ENCODE data around the gene CELF2.

CELF2 gene

DNA sequence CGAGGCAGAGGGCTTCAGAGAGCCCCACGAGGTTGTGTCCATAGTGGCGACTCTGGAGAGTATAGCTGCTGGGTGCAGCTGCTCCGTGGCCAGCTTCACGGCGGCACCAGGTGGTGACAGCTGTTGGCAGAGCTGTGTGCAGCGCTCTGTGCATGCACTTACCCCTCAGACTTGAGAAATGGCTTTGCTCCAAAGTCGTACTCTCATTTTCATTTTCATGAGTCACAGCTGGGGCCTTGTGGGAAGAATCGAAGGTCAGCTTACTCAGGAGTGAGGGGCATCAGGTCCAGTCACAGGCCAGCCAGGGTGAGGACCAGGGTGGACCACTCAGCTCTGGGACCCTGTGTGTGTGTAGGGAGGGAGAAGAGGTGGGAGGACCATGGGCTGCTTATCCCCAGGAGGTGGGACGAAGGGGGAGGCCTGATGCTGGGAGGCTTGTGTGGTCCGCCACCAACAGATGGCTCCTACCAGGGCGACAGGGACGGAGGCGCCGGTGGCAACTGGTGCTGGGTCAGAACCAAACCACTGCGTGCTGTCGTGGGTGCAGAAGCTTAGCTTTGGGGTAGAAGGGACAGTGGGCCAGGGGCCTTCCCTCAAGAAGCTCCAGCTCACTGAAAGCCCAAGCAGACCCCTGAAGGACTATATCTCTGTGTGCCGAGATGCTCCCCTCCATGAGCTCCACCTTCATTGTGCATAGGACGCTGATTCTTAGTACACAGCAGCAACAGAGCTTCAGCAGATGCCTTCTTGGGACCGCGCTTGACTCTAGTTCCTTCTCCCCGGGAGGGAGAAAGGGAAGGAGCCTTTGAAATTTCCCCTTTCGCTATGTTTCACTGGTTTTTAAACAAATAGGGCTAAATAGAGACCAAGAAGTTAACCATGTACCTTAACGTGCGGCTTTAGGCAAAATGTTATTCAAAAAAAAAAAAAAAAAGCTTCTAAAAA lies 225.0 kb downstream of the CELF2 start:
- H3K9me3 ChIP-seq (ENCODE audit: control insufficient read depth in 5 of 5, low read length in 5 of 5): no peaks in the 10 kb centered on the region
- peaks cover 0 to 31% (median 8%) of the 10 kb centered on the region in 5 donors for H3K4me1 ChIP-seq (ENCODE audit: control insufficient read depth in 5 of 5, insufficient read depth in 5 of 5, low read length in 5 of 5)
- H3K27me3 ChIP-seq (ENCODE audit: control insufficient read depth in 5 of 5, insufficient read depth in 4 of 5, low read length in 5 of 5): no peaks in the 10 kb centered on the region
- H3K36me3 ChIP-seq (ENCODE audit: control insufficient read depth in 5 of 5, insufficient read depth in 5 of 5, low read length in 5 of 5): peaks cover 0 to 18% (median 6%) of the 10 kb centered on the region in 5 donors
- H3K9ac ChIP-seq (ENCODE audit: low read length in 5 of 5): no peak overlapping the region
- H3K4me3 ChIP-seq (ENCODE audit: low read depth in 1 of 5, low read length in 5 of 5): no peak overlapping the region
- no peak overlapping the region for H3K27ac ChIP-seq (ENCODE audit: low read depth, low read length)

DNA sequence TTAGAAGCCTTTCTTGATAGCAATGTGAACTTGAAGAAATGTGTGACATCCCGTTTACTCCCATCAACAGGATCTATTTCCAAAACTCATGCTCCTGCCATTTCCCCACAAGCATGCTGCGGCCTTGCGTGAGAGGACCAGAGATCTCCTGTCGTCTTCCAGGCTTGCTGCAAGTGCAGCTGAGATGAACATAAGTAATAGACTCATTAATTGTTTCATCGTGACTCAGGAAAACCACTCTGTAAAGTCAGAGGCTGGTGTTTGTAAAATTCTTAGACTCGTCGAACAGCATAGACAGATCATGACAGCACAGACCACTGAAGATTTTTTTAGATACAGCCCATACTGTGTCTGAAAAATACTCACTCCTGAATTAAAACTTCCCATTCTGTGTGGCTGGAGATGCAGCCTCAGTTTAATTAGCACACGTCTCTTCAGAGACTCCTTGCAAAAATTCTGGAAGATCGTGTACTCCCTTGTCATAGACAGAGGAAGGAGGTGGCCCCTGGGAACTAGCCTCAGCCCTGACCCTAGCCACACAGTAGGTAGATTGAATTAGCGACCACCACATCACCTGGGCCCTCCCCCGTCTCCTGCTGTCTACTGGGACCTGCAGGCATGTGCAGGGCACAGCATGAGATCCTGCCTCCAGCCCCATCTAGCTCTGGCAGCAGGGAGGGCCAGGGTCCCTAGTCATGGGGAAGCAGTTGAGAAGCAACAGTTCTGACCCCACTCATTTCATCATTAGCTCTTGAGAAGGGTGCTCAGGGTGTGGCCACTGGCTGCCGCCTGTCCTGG lies 226.0 kb downstream of the CELF2 start:
- H3K9ac ChIP-seq (ENCODE audit: low read length in 5 of 5): no peak overlapping the region
- H3K27me3 ChIP-seq (ENCODE audit: control insufficient read depth in 5 of 5, insufficient read depth in 4 of 5, low read length in 5 of 5): no peaks in the 10 kb centered on the region
- H3K27ac ChIP-seq (ENCODE audit: low read depth, low read length): no peak overlapping the region
- no peak overlapping the region for H3K4me3 ChIP-seq (ENCODE audit: low read depth in 1 of 5, low read length in 5 of 5)
- H3K9me3 ChIP-seq (ENCODE audit: control insufficient read depth in 5 of 5, low read length in 5 of 5): no peaks in the 10 kb centered on the region
- peaks cover 0 to 18% (median 6%) of the 10 kb centered on the region in 5 donors for H3K36me3 ChIP-seq (ENCODE audit: control insufficient read depth in 5 of 5, insufficient read depth in 5 of 5, low read length in 5 of 5)
- peaks cover 0 to 31% (median 8%) of the 10 kb centered on the region in 5 donors for H3K4me1 ChIP-seq (ENCODE audit: control insufficient read depth in 5 of 5, insufficient read depth in 5 of 5, low read length in 5 of 5)

DNA sequence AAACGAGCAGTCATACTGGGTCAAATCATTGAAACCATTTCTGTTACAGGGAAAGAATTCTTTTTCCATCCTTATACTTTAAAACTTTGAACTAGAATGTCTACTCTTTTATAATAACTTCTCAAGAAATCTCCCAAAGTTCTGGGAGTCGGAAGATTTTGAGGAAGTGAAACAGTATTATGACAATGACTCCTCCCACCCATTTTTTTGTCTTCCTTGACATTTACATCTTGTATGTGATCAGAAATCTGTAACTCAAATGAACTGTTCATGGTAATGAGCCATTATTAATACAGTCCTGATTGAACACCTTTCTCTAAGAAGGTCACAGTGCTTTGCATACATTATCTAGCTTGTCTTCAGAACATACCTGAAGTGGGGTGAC lies 227.4 kb downstream of the CELF2 start:
- no peak overlapping the region for H3K27ac ChIP-seq (ENCODE audit: low read depth, low read length)

DNA sequence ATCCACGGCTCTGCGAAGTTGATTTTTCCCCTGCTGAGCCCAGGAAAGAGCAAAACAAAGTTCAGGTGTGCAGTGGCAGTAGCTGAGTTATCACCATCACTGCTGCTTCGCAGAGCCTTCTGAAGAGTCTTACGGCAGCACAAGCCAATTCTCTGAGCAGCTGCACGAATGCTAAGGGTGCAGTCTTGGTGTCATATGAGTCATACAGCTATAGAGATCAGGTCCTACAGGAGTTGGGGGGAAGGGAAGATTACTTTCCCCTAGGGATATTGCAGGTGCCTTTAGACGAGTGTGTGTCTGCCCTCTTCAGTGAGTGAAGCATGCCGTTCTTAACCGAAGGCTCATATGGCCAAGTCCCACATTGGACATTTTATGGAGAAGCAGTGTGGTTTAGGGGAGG lies 227.8 kb downstream of the CELF2 start:
- H3K9ac ChIP-seq (ENCODE audit: low read length in 5 of 5): no peak overlapping the region
- no peak overlapping the region for H3K4me3 ChIP-seq (ENCODE audit: low read depth in 1 of 5, low read length in 5 of 5)
- H3K27me3 ChIP-seq (ENCODE audit: control insufficient read depth in 5 of 5, insufficient read depth in 4 of 5, low read length in 5 of 5): no peaks in the 10 kb centered on the region
- H3K9me3 ChIP-seq (ENCODE audit: control insufficient read depth in 5 of 5, low read length in 5 of 5): no peaks in the 10 kb centered on the region
- peaks cover 2 to 40% (median 11%) of the 10 kb centered on the region in 5 donors for H3K4me1 ChIP-seq (ENCODE audit: control insufficient read depth in 5 of 5, insufficient read depth in 5 of 5, low read length in 5 of 5)
- no peak overlapping the region for H3K27ac ChIP-seq (ENCODE audit: low read depth, low read length)
- peaks cover 0 to 21% (median 8%) of the 10 kb centered on the region in 5 donors for H3K36me3 ChIP-seq (ENCODE audit: control insufficient read depth in 5 of 5, insufficient read depth in 5 of 5, low read length in 5 of 5)

More for the DNA sequence above, 227.4 kb downstream of the CELF2 start:
- H3K9ac ChIP-seq (ENCODE audit: low read length in 5 of 5): no peak overlapping the region
- H3K4me1 ChIP-seq (ENCODE audit: control insufficient read depth in 5 of 5, insufficient read depth in 5 of 5, low read length in 5 of 5): peaks cover 2 to 40% (median 11%) of the 10 kb centered on the region in 5 donors
- no peaks in the 10 kb centered on the region for H3K9me3 ChIP-seq (ENCODE audit: control insufficient read depth in 5 of 5, low read length in 5 of 5)
- no peaks in the 10 kb centered on the region for H3K27me3 ChIP-seq (ENCODE audit: control insufficient read depth in 5 of 5, insufficient read depth in 4 of 5, low read length in 5 of 5)
- peaks cover 0 to 18% (median 6%) of the 10 kb centered on the region in 5 donors for H3K36me3 ChIP-seq (ENCODE audit: control insufficient read depth in 5 of 5, insufficient read depth in 5 of 5, low read length in 5 of 5)
- no peak overlapping the region for H3K4me3 ChIP-seq (ENCODE audit: low read depth in 1 of 5, low read length in 5 of 5)

DNA sequence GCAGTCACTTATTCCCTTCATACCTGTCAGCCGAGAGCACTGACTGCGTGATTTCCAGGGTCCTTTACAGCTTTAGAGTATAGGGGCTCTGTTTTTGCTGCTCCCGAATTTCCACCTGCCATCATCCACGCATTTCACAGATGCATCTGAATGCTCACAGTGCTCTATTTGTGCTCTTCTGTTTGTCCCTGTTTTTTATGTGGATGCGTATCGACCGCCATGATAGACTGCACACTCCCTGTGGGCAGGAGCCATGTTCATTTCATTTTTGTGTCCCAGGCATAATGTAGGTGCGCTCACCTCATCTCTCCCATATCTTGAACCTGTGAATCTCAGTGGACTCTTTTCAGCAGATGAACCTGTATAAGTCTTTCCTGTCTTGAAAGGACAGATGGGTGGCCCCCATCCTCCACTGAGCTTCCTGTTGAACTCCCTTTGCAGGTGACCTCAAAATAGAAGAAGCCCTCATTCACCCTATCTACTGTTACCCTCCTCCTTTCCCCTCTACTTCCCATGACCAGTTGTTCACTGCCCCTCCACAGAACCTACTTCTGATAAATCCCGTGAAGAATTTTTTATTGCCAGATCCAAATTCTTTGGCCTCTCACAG lies 228.4 kb downstream of the CELF2 start:
- Histone ChIP-seq H3K27me3 (ENCODE audit: control insufficient read depth in 5 of 5, insufficient read depth in 4 of 5, low read length in 5 of 5) (no peaks in the 10 kb centered on the region), H3K9me3 (ENCODE audit: control insufficient read depth in 5 of 5, low read length in 5 of 5) (no peaks in the 10 kb centered on the region), H3K4me3 (ENCODE audit: low read depth in 1 of 5, low read length in 5 of 5) (no peak overlapping the region), H3K9ac (ENCODE audit: low read length in 5 of 5) (no peak overlapping the region), H3K27ac (ENCODE audit: low read depth, low read length) (no peak overlapping the region), H3K36me3 (ENCODE audit: control insufficient read depth in 5 of 5, insufficient read depth in 5 of 5, low read length in 5 of 5) (peaks cover 0 to 27% (median 13%) of the 10 kb centered on the region in 5 donors), H3K4me1 (ENCODE audit: control insufficient read depth in 5 of 5, insufficient read depth in 5 of 5, low read length in 5 of 5) (peaks cover 2 to 40% (median 11%) of the 10 kb centered on the region in 5 donors)

DNA sequence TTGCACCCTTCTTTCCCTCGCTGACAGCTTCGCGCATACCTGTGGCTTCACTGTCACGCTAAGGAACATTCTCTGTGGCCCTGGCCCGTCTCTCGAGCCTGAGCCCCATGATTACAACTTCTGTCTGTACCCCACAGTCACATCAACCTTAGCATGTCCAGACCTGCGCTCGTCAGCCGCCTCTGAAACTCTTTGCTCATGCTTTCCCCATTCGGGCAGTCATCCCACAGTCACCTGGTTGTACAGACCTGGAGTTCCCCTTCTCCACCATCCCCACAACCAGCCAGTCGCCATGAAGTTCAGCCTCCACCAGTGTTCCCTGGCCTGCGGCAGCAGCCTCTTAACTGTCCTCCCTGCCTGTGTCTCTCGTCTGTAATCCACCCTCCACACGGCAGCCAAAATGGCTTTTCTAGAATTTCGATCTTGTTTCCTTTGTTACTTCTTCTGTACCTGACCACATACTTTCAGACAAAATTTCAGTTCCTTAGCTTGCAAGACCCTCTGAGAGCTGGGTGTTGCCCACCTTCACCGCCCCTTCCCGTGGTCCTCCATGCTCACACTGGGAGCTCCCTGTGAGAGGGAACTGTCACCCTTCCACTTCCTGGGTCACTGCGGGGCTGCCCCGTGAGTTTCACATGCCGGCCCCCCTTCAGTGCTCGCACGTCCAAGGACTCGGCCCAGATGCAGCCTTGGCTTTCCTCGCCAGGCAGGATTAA lies 229.2 kb downstream of the CELF2 start:
- no peak overlapping the region for H3K4me3 ChIP-seq (ENCODE audit: low read depth in 1 of 5, low read length in 5 of 5)
- H3K9me3 ChIP-seq (ENCODE audit: control insufficient read depth in 5 of 5, low read length in 5 of 5): no peaks in the 10 kb centered on the region
- no peak overlapping the region for H3K9ac ChIP-seq (ENCODE audit: low read length in 5 of 5)
- peaks cover 0 to 33% (median 20%) of the 10 kb centered on the region in 5 donors for H3K36me3 ChIP-seq (ENCODE audit: control insufficient read depth in 5 of 5, insufficient read depth in 5 of 5, low read length in 5 of 5)
- H3K27me3 ChIP-seq (ENCODE audit: control insufficient read depth in 5 of 5, insufficient read depth in 4 of 5, low read length in 5 of 5): no peaks in the 10 kb centered on the region
- H3K27ac ChIP-seq (ENCODE audit: low read depth, low read length): no peak overlapping the region
- H3K4me1 ChIP-seq (ENCODE audit: control insufficient read depth in 5 of 5, insufficient read depth in 5 of 5, low read length in 5 of 5): peaks cover 2 to 40% (median 11%) of the 10 kb centered on the region in 5 donors

DNA sequence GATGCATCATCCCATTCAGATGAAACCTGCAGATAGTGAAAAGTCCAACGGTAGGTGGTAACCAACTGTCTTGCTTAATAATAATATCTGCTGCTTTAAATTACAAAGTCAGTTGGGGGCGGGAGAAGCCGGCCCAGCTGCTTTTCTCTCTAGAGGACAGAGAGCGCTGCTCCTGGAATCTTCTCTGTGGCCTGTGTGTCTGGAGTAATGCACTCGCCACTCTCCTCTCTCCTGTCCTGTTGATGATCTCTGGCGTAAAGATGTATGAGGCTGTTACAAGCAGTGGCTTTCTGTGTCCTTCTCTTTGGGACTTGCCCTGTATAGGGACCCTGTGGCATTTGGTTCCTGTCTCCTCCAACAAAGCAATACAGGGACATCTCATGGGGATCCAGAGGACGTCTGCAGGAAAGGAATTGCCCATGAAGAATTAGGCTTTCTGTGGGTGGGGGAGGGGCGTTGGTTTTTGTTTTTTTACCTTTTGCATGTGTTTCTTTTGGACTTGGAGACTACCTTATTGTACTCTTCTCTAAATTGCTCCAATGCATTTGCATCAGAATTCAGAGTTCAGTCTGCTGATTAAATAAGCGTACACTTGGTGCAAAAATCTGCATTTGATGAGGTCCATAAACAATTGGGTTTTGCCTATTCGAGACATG lies 231.6 kb downstream of the CELF2 start:
- Histone ChIP-seq H3K27ac (ENCODE audit: low read depth, low read length) (no peak overlapping the region), H3K9ac (ENCODE audit: low read length in 5 of 5) (no peak overlapping the region), H3K27me3 (ENCODE audit: control insufficient read depth in 5 of 5, insufficient read depth in 4 of 5, low read length in 5 of 5) (no peaks in the 10 kb centered on the region), H3K4me1 (ENCODE audit: control insufficient read depth in 5 of 5, insufficient read depth in 5 of 5, low read length in 5 of 5) (peaks cover 2 to 19% (median 10%) of the 10 kb centered on the region in 5 donors), H3K4me3 (ENCODE audit: low read depth in 1 of 5, low read length in 5 of 5) (no peak overlapping the region), H3K9me3 (ENCODE audit: control insufficient read depth in 5 of 5, low read length in 5 of 5) (no peaks in the 10 kb centered on the region), H3K36me3 (ENCODE audit: control insufficient read depth in 5 of 5, insufficient read depth in 5 of 5, low read length in 5 of 5) (peaks cover 5 to 36% (median 24%) of the 10 kb centered on the region in 5 donors)

DNA sequence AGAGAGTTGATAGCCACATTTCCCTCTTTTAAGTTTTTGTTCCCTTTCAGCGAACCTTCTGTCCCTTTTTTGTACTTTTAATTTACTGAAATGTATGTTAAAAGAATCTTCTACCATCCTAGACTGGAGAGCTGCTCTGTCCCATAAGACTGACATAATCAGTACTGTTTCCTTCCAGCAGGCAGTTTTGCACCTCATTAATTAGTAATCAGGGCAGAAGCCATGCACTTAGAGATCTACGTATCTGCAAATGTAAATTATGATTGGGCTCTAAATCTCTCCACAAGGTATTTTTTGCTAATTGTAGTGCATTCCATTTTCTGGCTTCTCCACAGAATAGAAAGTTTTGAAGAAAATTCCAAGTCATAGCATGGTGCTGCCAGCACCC lies 232.1 kb downstream of the CELF2 start:
- no peak overlapping the region for H3K27ac ChIP-seq (ENCODE audit: low read depth, low read length)
- no peak overlapping the region for H3K9ac ChIP-seq (ENCODE audit: low read length in 5 of 5)
- H3K4me3 ChIP-seq (ENCODE audit: low read depth in 1 of 5, low read length in 5 of 5): no peak overlapping the region
- peaks cover 2 to 16% (median 10%) of the 10 kb centered on the region in 5 donors for H3K4me1 ChIP-seq (ENCODE audit: control insufficient read depth in 5 of 5, insufficient read depth in 5 of 5, low read length in 5 of 5)
- H3K9me3 ChIP-seq (ENCODE audit: control insufficient read depth in 5 of 5, low read length in 5 of 5): no peaks in the 10 kb centered on the region
- H3K27me3 ChIP-seq (ENCODE audit: control insufficient read depth in 5 of 5, insufficient read depth in 4 of 5, low read length in 5 of 5): no peaks in the 10 kb centered on the region
- H3K36me3 ChIP-seq (ENCODE audit: control insufficient read depth in 5 of 5, insufficient read depth in 5 of 5, low read length in 5 of 5): peaks cover 5 to 37% (median 24%) of the 10 kb centered on the region in 5 donors

DNA sequence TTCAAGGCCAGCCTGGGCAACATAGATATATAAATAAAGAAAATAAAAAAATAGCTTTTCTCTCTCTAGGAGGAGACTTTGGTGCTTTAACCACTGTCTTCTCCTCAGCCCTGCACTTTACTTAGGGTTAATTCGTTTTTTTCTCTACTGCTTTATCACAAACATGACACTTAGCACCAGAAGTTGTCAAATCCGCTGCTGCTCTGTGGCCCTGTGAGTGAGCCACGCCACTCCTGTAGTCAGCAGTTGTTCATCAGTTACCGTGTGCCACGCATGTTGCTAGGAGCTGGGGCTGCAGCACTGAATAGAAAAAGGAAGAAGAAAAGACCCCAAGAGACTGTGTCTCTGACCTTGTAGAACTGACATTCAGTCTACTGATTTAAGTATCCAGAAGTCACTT lies 232.6 kb downstream of the CELF2 start:
- H3K4me3 ChIP-seq (ENCODE audit: low read depth in 1 of 5, low read length in 5 of 5): no peak overlapping the region
- no peaks in the 10 kb centered on the region for H3K9me3 ChIP-seq (ENCODE audit: control insufficient read depth in 5 of 5, low read length in 5 of 5)
- no peaks in the 10 kb centered on the region for H3K27me3 ChIP-seq (ENCODE audit: control insufficient read depth in 5 of 5, insufficient read depth in 4 of 5, low read length in 5 of 5)
- no peak overlapping the region for H3K9ac ChIP-seq (ENCODE audit: low read length in 5 of 5)
- H3K4me1 ChIP-seq (ENCODE audit: control insufficient read depth in 5 of 5, insufficient read depth in 5 of 5, low read length in 5 of 5): peaks cover 2 to 13% (median 9%) of the 10 kb centered on the region in 5 donors
- peaks cover 5 to 42% (median 27%) of the 10 kb centered on the region in 5 donors for H3K36me3 ChIP-seq (ENCODE audit: control insufficient read depth in 5 of 5, insufficient read depth in 5 of 5, low read length in 5 of 5)
- H3K27ac ChIP-seq (ENCODE audit: low read depth, low read length): no peak overlapping the region

Measured in subcutaneous abdominal adipose tissue (tissue), 5 donors.